Measurements from ENCODE around the gene GRID1.

GRID1 gene

DNA sequence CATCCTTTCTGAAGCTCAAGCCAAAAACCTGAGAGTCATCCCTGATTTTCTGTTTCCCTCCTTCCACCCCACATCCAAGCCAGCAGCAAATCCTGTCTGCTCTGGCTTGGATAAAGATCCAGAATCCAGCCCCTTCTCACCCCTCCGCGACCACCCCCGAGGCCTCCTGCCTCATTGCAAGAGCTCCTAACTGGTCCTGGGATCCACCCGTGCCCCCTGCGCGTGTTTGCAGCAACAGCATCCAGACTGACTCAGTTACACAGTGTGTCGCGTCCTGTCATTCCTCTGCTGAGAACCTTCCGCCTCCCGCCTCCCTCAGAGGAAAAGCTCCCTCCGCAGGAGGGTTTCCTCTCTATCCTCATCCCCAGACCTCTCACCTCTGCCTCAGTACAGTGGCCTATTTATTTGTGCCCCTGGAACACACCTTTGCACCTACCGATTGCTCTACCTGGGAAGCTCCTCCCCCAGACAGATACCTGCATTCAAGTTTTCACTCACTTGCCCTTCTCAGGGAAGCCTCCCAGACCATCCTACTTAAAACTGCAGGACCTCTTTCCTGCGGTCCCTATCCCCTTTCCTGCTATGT, 21.6 kb upstream of the GRID1 start:
- Histone ChIP-seq H3K9ac (ENCODE audit: low read length) (no peak overlapping the region), H3K4me2 (ENCODE audit: low read depth, low read length) (no peak overlapping the region), H3K9me2 (replicated peaks; ENCODE audit: insufficient read depth, low read length) (no peaks in the 10 kb centered on the region), H3F3A (ENCODE audit: insufficient read depth, low read length) (no peaks in the 10 kb centered on the region), H3K79me2 (ENCODE audit: low read length) (no peaks in the 10 kb centered on the region), H3K36me3 (replicated peaks; ENCODE audit: insufficient read depth, low read length) (no peaks in the 10 kb centered on the region), H3K27me3 (replicated peaks; ENCODE audit: insufficient read depth, low read length) (no peaks in the 10 kb centered on the region), H4K20me1 (ENCODE audit: insufficient read depth, low read length) (no peaks in the 10 kb centered on the region), H2AFZ (ENCODE audit: low read length) (no peak overlapping the region), H3K27ac (ENCODE audit: low read length) (no peak overlapping the region), H3K4me3 (ENCODE audit: low read length) (no peak overlapping the region), H3K4me1 (ENCODE audit: low read length) (no peaks in the 10 kb centered on the region), H3K9me3 (replicated peaks; ENCODE audit: insufficient read depth, low read length) (no peaks in the 10 kb centered on the region)
- DNase-seq = no peak
- TF ChIP-seq EZH2phosphoT487 (IDR thresholded peaks at IDR 0.05; ENCODE audit: low read length) (no peak), EZH2 (optimal IDR thresholded peaks at IDR 0.05; ENCODE audit: low read depth, low read length) (no peak)
- TF ChIP-seq, protein P1, sequence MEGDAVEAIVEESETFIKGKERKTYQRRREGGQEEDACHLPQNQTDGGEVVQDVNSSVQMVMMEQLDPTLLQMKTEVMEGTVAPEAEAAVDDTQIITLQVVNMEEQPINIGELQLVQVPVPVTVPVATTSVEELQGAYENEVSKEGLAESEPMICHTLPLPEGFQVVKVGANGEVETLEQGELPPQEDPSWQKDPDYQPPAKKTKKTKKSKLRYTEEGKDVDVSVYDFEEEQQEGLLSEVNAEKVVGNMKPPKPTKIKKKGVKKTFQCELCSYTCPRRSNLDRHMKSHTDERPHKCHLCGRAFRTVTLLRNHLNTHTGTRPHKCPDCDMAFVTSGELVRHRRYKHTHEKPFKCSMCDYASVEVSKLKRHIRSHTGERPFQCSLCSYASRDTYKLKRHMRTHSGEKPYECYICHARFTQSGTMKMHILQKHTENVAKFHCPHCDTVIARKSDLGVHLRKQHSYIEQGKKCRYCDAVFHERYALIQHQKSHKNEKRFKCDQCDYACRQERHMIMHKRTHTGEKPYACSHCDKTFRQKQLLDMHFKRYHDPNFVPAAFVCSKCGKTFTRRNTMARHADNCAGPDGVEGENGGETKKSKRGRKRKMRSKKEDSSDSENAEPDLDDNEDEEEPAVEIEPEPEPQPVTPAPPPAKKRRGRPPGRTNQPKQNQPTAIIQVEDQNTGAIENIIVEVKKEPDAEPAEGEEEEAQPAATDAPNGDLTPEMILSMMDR (IDR thresholded peaks at IDR 0.05; ENCODE audit: low read length) = no peak

DNA sequence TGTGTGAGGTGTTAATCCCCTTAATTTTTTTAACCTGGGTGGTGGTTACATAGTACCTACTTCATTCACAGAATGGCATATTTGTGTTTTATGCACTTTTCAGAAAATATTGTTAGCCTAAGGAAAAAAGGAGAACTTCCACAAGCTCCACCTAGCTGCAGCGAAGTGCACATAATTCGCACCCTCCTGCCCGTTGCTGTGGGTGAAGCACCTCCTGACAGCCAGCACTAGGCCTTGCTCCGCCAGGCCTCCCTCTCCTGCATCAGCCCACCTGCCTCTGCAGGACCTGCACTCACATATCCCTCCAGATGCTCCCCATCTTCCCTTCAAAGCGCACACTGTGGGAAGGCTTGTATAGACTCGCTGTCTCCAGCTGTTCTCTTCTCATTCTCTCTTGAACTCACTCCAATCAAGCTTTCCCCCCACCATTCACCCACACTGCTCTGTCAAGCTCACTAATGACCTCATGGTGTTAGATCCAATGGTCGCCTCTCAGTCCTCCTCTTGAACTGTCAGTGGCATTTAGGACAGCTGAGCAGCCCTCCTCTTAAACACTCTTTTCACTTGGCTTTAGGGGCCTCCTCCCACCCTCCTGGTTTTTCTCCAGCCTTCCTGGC, 20.7 kb upstream of the GRID1 start:
- Histone ChIP-seq H3K9me3 (replicated peaks; ENCODE audit: insufficient read depth, low read length) (no peaks in the 10 kb centered on the region), H3F3A (ENCODE audit: insufficient read depth, low read length) (no peaks in the 10 kb centered on the region), H4K20me1 (ENCODE audit: insufficient read depth, low read length) (no peaks in the 10 kb centered on the region), H3K27me3 (replicated peaks; ENCODE audit: insufficient read depth, low read length) (no peaks in the 10 kb centered on the region), H3K4me2 (ENCODE audit: low read depth, low read length) (no peak overlapping the region), H3K9me2 (replicated peaks; ENCODE audit: insufficient read depth, low read length) (no peaks in the 10 kb centered on the region), H2AFZ (ENCODE audit: low read length) (no peak overlapping the region), H3K4me3 (ENCODE audit: low read length) (no peak overlapping the region), H3K4me1 (ENCODE audit: low read length) (no peaks in the 10 kb centered on the region), H3K79me2 (ENCODE audit: low read length) (no peaks in the 10 kb centered on the region), H3K9ac (ENCODE audit: low read length) (no peak overlapping the region), H3K27ac (ENCODE audit: low read length) (no peak overlapping the region), H3K36me3 (replicated peaks; ENCODE audit: insufficient read depth, low read length) (no peaks in the 10 kb centered on the region)
- TF ChIP-seq EZH2phosphoT487 (IDR thresholded peaks at IDR 0.05; ENCODE audit: low read length) (no peak), EZH2 (optimal IDR thresholded peaks at IDR 0.05; ENCODE audit: low read depth, low read length) (no peak)
- TF ChIP-seq, protein P1 (IDR thresholded peaks at IDR 0.05; ENCODE audit: low read length) = no peak
- DNase-seq = no peak

DNA sequence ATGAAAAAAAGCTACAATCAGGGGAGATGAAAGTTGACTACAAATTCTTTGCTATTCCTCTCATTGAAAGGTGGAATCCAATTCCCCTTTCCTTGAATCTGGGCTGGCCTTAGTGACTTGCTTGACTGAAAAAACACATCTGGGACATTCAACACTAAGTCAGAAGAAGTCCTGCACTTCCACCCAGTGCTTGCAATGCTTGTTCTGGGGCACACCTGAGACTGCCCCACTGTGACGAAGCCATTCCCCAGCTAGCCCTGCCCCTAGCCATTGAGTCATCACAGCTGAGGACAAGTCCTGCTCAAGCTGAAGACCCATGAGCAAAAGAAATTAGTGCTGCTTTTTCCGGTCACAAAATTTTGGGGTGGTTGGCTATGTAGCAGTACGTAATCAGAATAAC, 19.2 kb upstream of the GRID1 start:
- H3K9me3 ChIP-seq (replicated peaks; ENCODE audit: insufficient read depth, low read length) = no peaks in the 10 kb centered on the region
- no peaks in the 10 kb centered on the region for H3K79me2 ChIP-seq (ENCODE audit: low read length)
- no peak overlapping the region for H3K9ac ChIP-seq (ENCODE audit: low read length)
- no peak overlapping the region for H3K27ac ChIP-seq (ENCODE audit: low read length)
- H3K27me3 ChIP-seq (replicated peaks; ENCODE audit: insufficient read depth, low read length) = no peaks in the 10 kb centered on the region
- no peaks in the 10 kb centered on the region for H4K20me1 ChIP-seq (ENCODE audit: insufficient read depth, low read length)
- TF ChIP-seq EZH2phosphoT487 (IDR thresholded peaks at IDR 0.05; ENCODE audit: low read length) (no peak), EZH2 (optimal IDR thresholded peaks at IDR 0.05; ENCODE audit: low read depth, low read length) (no peak)
- TF ChIP-seq, protein P1 (IDR thresholded peaks at IDR 0.05; ENCODE audit: low read length) = no peak
- H3K4me2 ChIP-seq (ENCODE audit: low read depth, low read length) = no peak overlapping the region
- no peak overlapping the region for H3K4me3 ChIP-seq (ENCODE audit: low read length)
- no peak overlapping the region for H2AFZ ChIP-seq (ENCODE audit: low read length)
- no peaks in the 10 kb centered on the region for H3F3A ChIP-seq (ENCODE audit: insufficient read depth, low read length)
- no peaks in the 10 kb centered on the region for H3K4me1 ChIP-seq (ENCODE audit: low read length)
- no peaks in the 10 kb centered on the region for H3K9me2 ChIP-seq (replicated peaks; ENCODE audit: insufficient read depth, low read length)
- DNase-seq = no peak
- no peaks in the 10 kb centered on the region for H3K36me3 ChIP-seq (replicated peaks; ENCODE audit: insufficient read depth, low read length)
